GM19468 (cell line): ENCODE data around the gene PTPRG.
"Not testable (repeated sequence)": the region's sequence is repeated elsewhere in the genome, so short reads cannot be mapped to it uniquely, and the experiment has no call there.

Experiments
- ATAC-seq: cut with Tn5 transposase; IDR thresholded peaks from one replicate; pipeline ENCODE4 v1.9.1; 2021; ENCODE audit warnings: mild to moderate bottlenecking, moderate library complexity, moderate number of reproducible peaks; ENCODE audit not compliant: unreplicated experiment; ENCODE audit errors: extremely low read depth

The PTPRG gene

GRCh38 chr3:61710920-61711319 lies 149.5 kb downstream of the PTPRG start:
- ATAC-seq = not testable (repeated sequence)

DNA sequence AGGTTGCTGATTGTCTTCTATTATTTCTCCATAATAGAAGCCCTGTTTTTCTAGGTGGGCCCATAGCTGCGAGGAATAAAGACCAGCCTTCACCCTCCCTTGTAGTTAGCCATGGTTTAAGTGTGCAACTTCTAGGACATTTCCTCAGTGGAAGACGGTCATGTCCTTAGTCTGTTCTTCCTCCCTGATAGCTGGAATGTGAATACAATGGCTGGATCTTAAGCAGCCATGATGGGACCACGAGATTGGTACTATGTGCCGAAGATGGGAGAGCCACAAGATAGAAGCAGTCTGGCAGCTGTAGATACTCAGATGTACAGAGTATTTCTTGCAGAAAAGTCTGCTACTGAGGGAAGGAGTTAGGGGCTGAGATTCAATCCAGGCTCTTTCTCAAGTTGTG lies 152.9 kb downstream of the PTPRG start:
- no peak for ATAC-seq

DNA sequence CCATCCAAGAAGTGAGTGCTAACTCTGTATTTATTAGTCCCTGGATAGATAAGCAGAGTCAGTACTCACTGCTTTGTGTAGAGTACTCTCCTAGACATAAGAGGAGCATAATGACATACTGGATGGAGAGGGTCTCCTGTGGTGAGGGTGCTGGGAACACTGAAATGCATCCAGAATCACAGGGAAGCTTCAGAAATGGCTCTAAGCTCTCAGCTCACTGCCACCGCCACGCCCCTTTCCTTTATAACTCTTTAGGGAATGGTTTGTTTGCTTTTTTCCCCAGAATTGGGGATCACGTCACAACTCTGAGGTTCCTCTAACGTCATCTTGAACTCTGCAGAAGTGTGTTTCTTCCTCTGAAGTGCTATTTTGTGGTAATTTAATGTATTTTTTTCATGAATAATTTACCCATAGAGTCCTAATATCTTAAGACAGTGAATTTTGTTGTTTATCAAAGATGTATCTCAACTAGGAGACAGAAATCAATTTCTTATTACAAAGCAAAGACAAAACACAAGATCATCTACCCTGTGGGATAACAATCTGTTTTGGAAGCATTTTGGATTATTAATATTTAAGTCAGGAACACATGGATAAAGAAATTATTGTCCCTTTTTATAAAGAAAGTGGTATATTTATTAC lies 154.6 kb downstream of the PTPRG start:
- no peak for ATAC-seq

DNA sequence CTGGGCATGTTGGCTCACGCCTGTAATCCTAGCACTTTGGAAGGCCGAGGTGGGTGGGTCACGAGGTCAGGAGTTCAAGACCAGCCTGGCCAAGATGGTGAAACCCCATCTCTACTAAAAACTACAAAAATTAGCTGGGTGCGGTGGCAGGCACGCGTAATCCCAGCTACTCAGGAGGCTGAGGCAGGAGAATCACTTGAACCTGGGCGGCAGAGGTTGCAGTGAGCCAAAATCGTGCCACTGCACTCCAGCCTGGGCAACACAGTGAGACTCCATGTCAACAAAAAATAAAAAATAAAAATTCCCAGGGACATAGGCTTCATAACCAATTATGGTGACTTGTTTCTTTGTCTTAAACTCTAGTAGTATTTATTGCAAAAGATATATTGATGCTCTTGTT lies 155.3 kb downstream of the PTPRG start:
- ATAC-seq = not testable (repeated sequence)

- ATAC-seq = no peak
Measured at GRCh38 chr3:61718565-61718964, 157.2 kb downstream of the PTPRG start.

DNA sequence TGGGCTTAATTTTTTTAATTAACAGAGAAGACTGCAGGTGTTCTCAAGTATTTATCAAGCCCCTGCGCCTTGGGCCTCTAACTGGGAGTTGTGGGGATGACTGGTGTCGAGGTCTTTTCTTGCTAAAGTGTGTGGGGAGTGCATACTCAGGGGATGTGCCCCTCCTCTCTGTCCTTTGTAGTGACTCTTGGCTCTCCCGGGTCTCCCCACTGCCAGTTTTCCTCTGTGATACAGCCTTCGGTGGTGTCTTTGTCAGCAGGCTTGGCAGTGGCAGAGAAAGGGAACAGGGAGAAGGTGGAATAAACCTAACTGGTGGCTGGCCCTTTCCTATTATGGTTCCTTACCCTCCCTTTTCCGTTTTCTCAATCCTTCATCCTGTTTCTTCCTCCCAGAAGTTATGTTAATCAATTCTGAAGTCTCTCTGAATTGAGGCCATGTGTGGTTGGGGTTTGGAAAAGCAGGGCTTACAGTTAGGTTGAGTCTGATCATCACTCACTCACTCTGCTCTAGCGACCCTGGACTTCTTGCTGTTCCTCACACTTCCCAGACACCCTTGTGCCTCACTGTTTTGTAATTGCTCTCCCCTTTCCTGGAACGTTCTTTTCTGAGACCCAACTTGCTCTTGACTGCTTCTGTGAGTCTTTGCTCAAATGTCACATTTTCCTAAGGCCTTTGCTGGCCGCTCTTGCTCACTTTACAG lies 158.1 kb downstream of the PTPRG start:
- ATAC-seq = no peak

GRCh38 chr3:61723038-61723437 lies 161.7 kb downstream of the PTPRG start:
- no peak for ATAC-seq

GRCh38 chr3:61724183-61724582 lies 162.8 kb downstream of the PTPRG start:
- ATAC-seq = peak; percentile 85

- no peak for ATAC-seq
Measured at GRCh38 chr3:61724801-61725200, 163.4 kb downstream of the PTPRG start.

GRCh38 chr3:61725851-61726333 lies 164.5 kb downstream of the PTPRG start:
- ATAC-seq = no peak

DNA sequence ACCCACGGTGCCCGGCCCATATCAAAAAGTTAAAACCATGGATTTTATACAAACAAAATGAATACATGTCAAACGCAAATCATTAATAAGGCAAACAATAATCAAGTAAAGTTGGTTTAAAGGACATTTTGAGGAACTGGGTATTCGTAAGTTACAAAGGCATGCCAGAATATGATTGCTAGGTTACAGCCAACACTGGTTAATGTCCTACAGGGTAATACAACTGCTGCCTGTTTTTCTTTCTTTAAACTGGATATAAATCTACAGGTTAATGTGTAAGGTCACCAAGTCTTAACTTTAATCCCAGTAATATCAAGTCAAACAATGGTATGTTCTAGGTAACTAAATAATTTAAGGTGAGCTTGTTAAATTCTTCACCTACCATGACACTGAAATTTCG lies 166.1 kb downstream of the PTPRG start:
- ATAC-seq = no peak

GRCh38 chr3:61729038-61729634 lies 167.8 kb downstream of the PTPRG start:
- no peak for ATAC-seq

GRCh38 chr3:61730056-61730455 lies 168.7 kb downstream of the PTPRG start:
- ATAC-seq = no peak

- ATAC-seq = no peak
Measured at GRCh38 chr3:61730577-61731231, 169.3 kb downstream of the PTPRG start.

- no peak for ATAC-seq
Measured at GRCh38 chr3:61733000-61733399, 171.6 kb downstream of the PTPRG start.

- ATAC-seq = no peak
Measured at GRCh38 chr3:61733876-61734275, 172.5 kb downstream of the PTPRG start.

GRCh38 chr3:61734749-61735686 lies 173.6 kb downstream of the PTPRG start:
- no peak for ATAC-seq

DNA sequence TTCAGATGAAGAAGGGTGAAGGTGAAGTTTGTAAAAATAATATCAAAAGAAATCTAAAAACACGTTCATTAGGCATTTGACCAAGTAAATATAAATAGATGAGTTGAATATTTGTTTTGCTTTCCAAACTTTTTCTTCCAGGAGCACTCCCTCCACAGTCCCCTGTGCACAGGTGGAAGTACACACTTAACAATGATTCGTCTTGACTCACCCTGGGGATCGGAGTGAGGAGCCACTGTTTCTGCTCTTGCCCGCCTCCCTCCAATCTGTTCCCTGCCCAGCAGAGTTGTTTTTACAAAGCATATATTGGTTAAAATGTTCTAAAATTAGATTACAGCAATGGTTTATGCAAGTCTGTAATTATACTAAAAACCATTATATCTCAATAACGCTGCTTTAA lies 175.1 kb downstream of the PTPRG start:
- no peak for ATAC-seq

DNA sequence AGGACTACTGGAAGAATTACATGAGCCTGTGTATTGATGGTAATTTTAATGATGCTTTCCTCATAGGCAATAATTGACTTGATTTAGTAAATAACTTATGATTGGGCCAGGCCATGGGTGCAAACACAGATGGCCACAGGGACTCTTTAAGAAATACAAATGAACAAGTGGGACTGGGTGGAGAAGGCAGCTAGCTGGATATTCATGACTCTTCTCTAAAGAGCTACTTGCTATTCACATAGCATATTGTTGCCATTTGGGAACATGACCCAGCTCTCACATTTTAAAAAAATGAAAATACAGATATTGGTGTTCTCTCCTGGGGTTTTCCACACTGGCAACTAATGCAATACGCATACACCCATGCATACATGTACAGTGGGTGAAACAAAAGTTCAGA lies 178.3 kb downstream of the PTPRG start:
- ATAC-seq = no peak

DNA sequence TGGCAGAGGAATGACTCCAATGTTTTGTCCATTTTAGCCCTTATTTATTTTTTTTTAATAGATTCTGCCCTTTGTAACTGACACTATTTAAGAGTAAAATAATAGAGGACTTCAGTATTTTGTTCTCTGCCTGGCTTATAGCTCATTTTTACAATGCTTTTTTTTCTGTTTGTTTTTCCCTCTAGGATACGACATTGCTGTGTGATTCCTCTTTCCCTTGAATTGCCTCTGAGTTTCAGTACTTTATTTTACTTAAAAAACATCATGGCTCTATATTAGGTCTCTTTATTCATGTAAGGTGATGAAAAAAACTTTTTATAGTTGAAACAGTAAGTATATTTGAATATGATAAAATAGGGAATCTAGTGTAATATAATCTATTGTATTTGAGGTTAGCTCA lies 179.1 kb downstream of the PTPRG start:
- no peak for ATAC-seq
